Endothelial cell of umbilical vein (primary cell): ENCODE data around the gene SORCS2. TPM values are rescaled to one million over a fixed set of nuclear protein-coding genes. Genes with fewer than 3 reads are reported as not detected.

Source experiments
- BruUV-seq: library from RNA; stranded (reverse); fragments of 400-500 nt; replicated peaks from 2 replicates; lab custom pipeline; 2021; lab: Mats Ljungman, UMichigan
- CTCF ChIA-PET: fragments of 300-600, 350-600 bp; sonication (Branson Sonifier 250); formaldehyde crosslinking; loops from one replicate; lab custom pipeline; 2021; ENCODE audit warnings: antibody characterized with exemption, inconsistent platforms; lab: Charles Lee
- POLR2A ChIA-PET: fragments of 300-600, 350-600 bp; sonication (Branson Sonifier 250); formaldehyde crosslinking; loops from one replicate; lab custom pipeline; 2021; ENCODE audit warnings: antibody characterized with exemption, inconsistent platforms; lab: Charles Lee
- DNase-seq: peaks from one replicate; pipeline ENCODE4 v3.0.0-alpha.2; 2011; ENCODE audit warnings: low read depth, low spot score
- FAIRE-seq: peaks from 2 replicates; lab custom pipeline; 2011; peaks lifted over from hg19 to GRCh38; lab: Jason Lieb, UNC
- H2AFZ ChIP-seq: 2 replicates; pipeline ENCODE4 v1.6.0; 2012; ENCODE audit warnings: low read depth, low read length, control low read depth, inconsistent platforms
- H3K27ac ChIP-seq: 2 replicates; pipeline ENCODE4 v1.5.1; 2011; ENCODE audit warnings: low read depth, mild to moderate bottlenecking, control low read depth, low read length, moderate library complexity; ENCODE audit not compliant: insufficient read depth
- H3K27me3 ChIP-seq, 2 experiments: 2 replicates each; pipeline versions ENCODE4 v1.6.0 to v1.6.1; 2011; ENCODE audit warnings: low read length in 2 of 2, mixed read lengths in 1 of 2; ENCODE audit not compliant: control insufficient read depth in 2 of 2, insufficient read depth in 2 of 2
- H3K36me3 ChIP-seq, 2 experiments: 2 replicates in 1 of 2; 3 replicates in 1 of 2; pipeline ENCODE4 v1.5.1; 2011; ENCODE audit warnings: low read length in 2 of 2, mild to moderate bottlenecking in 1 of 2, moderate library complexity in 1 of 2; ENCODE audit not compliant: control insufficient read depth in 2 of 2, insufficient read depth in 2 of 2; ENCODE audit errors: extremely low read depth in 1 of 2
- H3K4me1 ChIP-seq: 3 replicates; pipeline ENCODE4 v1.5.1; 2011; ENCODE audit warnings: mild to moderate bottlenecking, low read length; ENCODE audit not compliant: control insufficient read depth, insufficient read depth; ENCODE audit errors: extremely low read depth
- H3K4me2 ChIP-seq: 2 replicates; pipeline ENCODE4 v1.6.1; 2011; ENCODE audit warnings: low read length, control low read depth, mixed read lengths; ENCODE audit not compliant: insufficient read depth
- H3K4me3 ChIP-seq, 3 experiments: fragments of 200-600 bp in 1 of 3; sonication (generic), shearing (Covaris generic) in 1 of 3; replicated peaks in 1 of 3; 2 replicates each; pipeline ENCODE4 v1.5.1; 2011 to 2016; ENCODE audit warnings: control low read depth in 3 of 3, low read length in 3 of 3, mild to moderate bottlenecking in 2 of 3, inconsistent platforms in 1 of 3, low read depth in 1 of 3, moderate library complexity in 1 of 3; ENCODE audit not compliant: insufficient read depth in 1 of 3
- H3K79me2 ChIP-seq: 2 replicates; pipeline ENCODE4 v1.6.0; 2012; ENCODE audit warnings: low read length, inconsistent platforms; ENCODE audit not compliant: control insufficient read depth, insufficient read depth
- H3K9ac ChIP-seq: replicated peaks from 2 replicates; pipeline ENCODE3; 2011; ENCODE audit warnings: low read length, control low read depth; ENCODE audit not compliant: insufficient read depth; ENCODE audit errors: extremely low read depth
- H3K9me1 ChIP-seq: replicated peaks from 3 replicates; pipeline ENCODE4 v1.6.0; 2011; ENCODE audit warnings: mild to moderate bottlenecking, low read length; ENCODE audit not compliant: control insufficient read depth, insufficient read depth; ENCODE audit errors: extremely low read depth
- H3K9me3 ChIP-seq: replicated peaks from 2 replicates; pipeline ENCODE4 v1.5.1; 2012; ENCODE audit warnings: low read length, inconsistent platforms; ENCODE audit not compliant: control insufficient read depth, insufficient read depth
- H4K20me1 ChIP-seq: replicated peaks from 2 replicates; pipeline ENCODE3; 2011; ENCODE audit warnings: mild to moderate bottlenecking, low read length; ENCODE audit not compliant: control insufficient read depth, insufficient read depth; ENCODE audit errors: extremely low read depth
- CTCF ChIP-seq, 2 donors: IDR thresholded peaks; 1 replicate in 1 of 2; 2 replicates in 1 of 2; pipeline ENCODE4 v1.5.1; 2011; ENCODE audit warnings: low read length in 2 of 2, mild to moderate bottlenecking in 2 of 2, moderate library complexity in 2 of 2, control low read depth in 1 of 2, inconsistent platforms in 1 of 2, low read depth in 1 of 2; ENCODE audit not compliant: insufficient read depth in 1 of 2; ENCODE audit errors: extremely low read depth in 1 of 2
- EZH2 ChIP-seq: IDR thresholded peaks from 2 replicates; pipeline ENCODE4 v1.6.1; 2012; ENCODE audit warnings: borderline replicate concordance, low read depth, mild to moderate bottlenecking, moderate library complexity, low read length, inconsistent platforms; ENCODE audit not compliant: severe bottlenecking
- FOS ChIP-seq: IDR thresholded peaks from 2 replicates; pipeline ENCODE4 v1.6.1; 2011; ENCODE audit warnings: mild to moderate bottlenecking, low read length, moderate library complexity, borderline replicate concordance; ENCODE audit not compliant: insufficient read depth
- GATA2 ChIP-seq: IDR thresholded peaks from 2 replicates; pipeline ENCODE4 v1.7.0; 2011; ENCODE audit warnings: low read depth, mild to moderate bottlenecking, moderate library complexity, mixed read lengths, low read length; ENCODE audit not compliant: insufficient read length, insufficient read depth
- JUN ChIP-seq: IDR thresholded peaks from 2 replicates; pipeline ENCODE4 v1.6.1; 2011; ENCODE audit warnings: borderline replicate concordance, low read depth; ENCODE audit not compliant: insufficient read length, insufficient read depth
- MAX ChIP-seq: IDR thresholded peaks from 2 replicates; pipeline ENCODE4 v1.6.1; 2011; ENCODE audit not compliant: insufficient read depth, insufficient read length
- MYC ChIP-seq: IDR thresholded peaks from one replicate; pipeline ENCODE4 v1.6.1; 2011; ENCODE audit warnings: mild to moderate bottlenecking, low read depth, low read length
- POLR2A ChIP-seq: IDR thresholded peaks from 2 replicates; pipeline ENCODE4 v1.6.1; 2012; ENCODE audit warnings: low read depth, mild to moderate bottlenecking, control low read depth, low read length
- POLR2AphosphoS5 ChIP-seq: IDR thresholded peaks from 2 replicates; pipeline ENCODE4 v1.6.1; 2012; ENCODE audit warnings: low read depth, mild to moderate bottlenecking, control low read depth, low read length, moderate library complexity; ENCODE audit not compliant: insufficient read depth
- dilution Hi-C: fragments of 300-500 bp; cut with MboI; formaldehyde crosslinking; loops from one replicate; pipeline ENCODE4 v1.15.0; 2019; ENCODE audit warnings: low sequenced_read_pairs; ENCODE audit not compliant: extremely low pct_ligation_motif_present
- intact Hi-C: fragments of 100-400 bp; cut with micrococcal nuclease; formaldehyde crosslinking; loops from one replicate; pipeline ENCODE4 v1.10.0; 2022
- polyA plus RNA-seq, 4 experiments: library from polyadenylated mRNA; depleted of rRNA in 3 of 4; stranded (reverse) in 3 of 4; unstranded in 1 of 4; fragments of >200 nt; gene quantifications; 2 replicates each; pipeline versions ENCODE4 v1.2.1 to v1.2.3, GENCODE V29; 2011 to 2012; ENCODE audit warnings: missing spikeins in 1 of 4
- total RNA-seq: library from RNA; stranded (reverse); gene quantifications from 2 replicates; pipeline ENCODE4 v1.2.3, GENCODE V29; 2021

SORCS2 gene
- total and polyA plus RNA-seq, 2 donors (not counting 3 experiments of a cell fraction or from before 2014, with no cell fraction given) = not detected

- no peak overlapping the region for H3K27ac ChIP-seq
- intact Hi-C loops = no loop called here
- dilution Hi-C loops = no loop called here
- H3K9me1 ChIP-seq = no peaks in the 10 kb centered on the region
- H3K36me3 ChIP-seq = peaks cover 52 to 71% of the 10 kb centered on the region in 2 experiments
- no peaks in the 10 kb centered on the region for H3K27me3 ChIP-seq
- no peaks in the 10 kb centered on the region for H3K9me3 ChIP-seq
- TF ChIP-seq FOS (no peak), JUN (no peak), EZH2 (no peak), CTCF (IDR thresholded peaks at IDR 0.05; ENCODE audit: extremely low read depth in 1 of 2, insufficient read depth in 1 of 2, low read depth in 1 of 2, low read length in 2 of 2) (no peak), MAX (no peak), GATA2 (no peak), POLR2AphosphoS5 (no peak), POLR2A (no peak), MYC (no peak)
- no peaks in the 10 kb centered on the region for H4K20me1 ChIP-seq
- ChIA-PET CTCF (interaction anchor here (0.7 to 2.8 kb wide), 9 partner anchors 10 to 218 kb away, joined by 3 to 36 read pairs (median 4); no protein-coding TSS in a partner anchor), POLR2A (no interaction called here)
- H3K9ac ChIP-seq = no peak overlapping the region
- no TSS peak for BruUV-seq
- FAIRE-seq = no peak
- DNase-seq = no peak
- no peak overlapping the region for H3K4me2 ChIP-seq
- no peak overlapping the region for H2AFZ ChIP-seq
- H3K79me2 ChIP-seq = peaks cover 12% of the 10 kb centered on the region
- no peak overlapping the region for H3K4me3 ChIP-seq
- no peaks in the 10 kb centered on the region for H3K4me1 ChIP-seq
These were observed 578.7 kb downstream of the SORCS2 start for GRCh38 chr4:7771056-7771455.
